Muscle layer of duodenum (tissue), 2 donors: ENCODE results near the gene CDR2.

Experiments
- H3K27ac ChIP-seq: one replicate; pipeline ENCODE4 v1.7.0; 2013; ENCODE audit warnings: mild to moderate bottlenecking, low read length
- H3K27me3 ChIP-seq: one replicate; pipeline ENCODE4 v1.7.0; 2013; ENCODE audit warnings: low read depth, mild to moderate bottlenecking, control low read depth, low read length
- H3K36me3 ChIP-seq, 2 donors: one replicate each; pipeline ENCODE4 v1.7.0; 2013; ENCODE audit warnings: low read length in 2 of 2, control low read depth in 1 of 2, mild to moderate bottlenecking in 1 of 2; ENCODE audit not compliant: insufficient read depth in 2 of 2, control insufficient read depth in 1 of 2
- H3K4me1 ChIP-seq, 2 donors: one replicate each; pipeline ENCODE4 v1.7.0; 2013; ENCODE audit warnings: low read length in 2 of 2, mild to moderate bottlenecking in 2 of 2, control low read depth in 1 of 2, moderate library complexity in 1 of 2; ENCODE audit not compliant: insufficient read depth in 2 of 2, control insufficient read depth in 1 of 2
- H3K4me3 ChIP-seq, 2 donors: one replicate each; pipeline ENCODE4 v1.7.0; 2013; ENCODE audit warnings: low read length in 2 of 2, low read depth in 1 of 2, mild to moderate bottlenecking in 1 of 2
- H3K9me3 ChIP-seq, 2 donors: one replicate each; pipeline ENCODE4 v1.7.0; 2013; ENCODE audit warnings: low read length in 2 of 2, control low read depth in 1 of 2, mild to moderate bottlenecking in 1 of 2; ENCODE audit not compliant: control insufficient read depth in 1 of 2
- donor health status: healthy.

The CDR2 gene

DNA sequence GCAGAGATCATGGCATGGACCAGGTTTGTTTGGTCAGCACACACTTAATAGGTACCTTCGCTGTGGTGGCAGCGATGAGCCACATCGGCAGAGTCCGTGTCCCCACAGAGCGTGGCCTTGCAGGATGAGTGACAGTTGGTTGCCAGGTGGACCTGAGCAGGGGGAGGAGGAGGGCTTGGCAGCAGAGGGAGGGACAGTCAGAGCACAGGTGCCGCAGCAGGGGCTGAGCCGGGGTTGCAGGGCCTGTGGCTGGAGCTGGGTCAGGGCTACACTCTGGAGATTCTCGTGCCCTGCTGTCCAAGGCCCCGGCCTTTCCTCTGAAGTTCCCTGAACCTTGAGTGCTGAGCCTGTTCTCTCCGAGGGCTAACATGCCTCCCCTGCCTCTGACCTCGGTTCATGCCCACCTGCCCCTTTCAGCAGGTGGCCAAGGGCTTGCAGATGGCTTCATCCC is 52.4 kb downstream of the CDR2 start:
- Histone ChIP-seq H3K4me3 (no peak overlapping the region), H3K9me3 (no peaks in the 10 kb centered on the region), H3K36me3 (peaks cover 20 to 72% of the 10 kb centered on the region in 2 donors), H3K27me3 (no peaks in the 10 kb centered on the region), H3K27ac (no peak overlapping the region), H3K4me1 (peaks cover 0 to 5% of the 10 kb centered on the region in 2 donors)

DNA sequence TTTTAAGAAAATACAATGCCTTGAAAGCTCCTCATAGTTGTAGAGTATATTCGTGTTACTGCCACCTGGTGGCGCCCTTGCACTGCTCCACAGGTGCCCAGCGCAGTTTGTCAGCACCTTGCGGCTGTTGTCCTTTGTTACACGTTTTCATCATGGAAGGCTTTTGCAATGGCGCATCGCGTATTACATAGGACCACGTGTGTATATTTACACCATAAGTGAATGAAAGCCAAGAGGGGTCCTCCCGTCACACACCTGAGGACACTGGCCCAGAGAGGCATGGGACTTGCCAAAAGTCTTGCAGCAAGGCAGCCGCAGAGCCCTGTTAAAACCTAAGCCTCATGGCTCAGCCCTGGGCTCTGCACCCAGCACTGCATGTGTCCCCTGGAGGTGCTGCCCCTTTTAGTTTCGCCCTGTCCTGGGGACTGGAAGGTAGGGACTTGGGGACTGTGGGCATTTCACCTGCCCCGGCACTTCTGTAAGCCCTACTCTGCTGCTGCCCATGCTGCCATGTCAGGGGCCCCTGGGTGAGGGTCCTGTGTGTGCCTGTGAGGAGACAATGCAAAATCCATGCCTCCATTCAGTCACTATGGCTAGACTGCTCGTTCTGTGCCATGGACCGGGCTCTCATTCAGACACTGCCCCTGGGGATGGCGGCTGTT is 52.9 kb downstream of the CDR2 start:
- Histone ChIP-seq H3K9me3 (no peaks in the 10 kb centered on the region), H3K27ac (no peak overlapping the region), H3K4me1 (peaks cover 0 to 5% of the 10 kb centered on the region in 2 donors), H3K27me3 (no peaks in the 10 kb centered on the region), H3K36me3 (peaks cover 14 to 72% of the 10 kb centered on the region in 2 donors), H3K4me3 (no peak overlapping the region)

DNA sequence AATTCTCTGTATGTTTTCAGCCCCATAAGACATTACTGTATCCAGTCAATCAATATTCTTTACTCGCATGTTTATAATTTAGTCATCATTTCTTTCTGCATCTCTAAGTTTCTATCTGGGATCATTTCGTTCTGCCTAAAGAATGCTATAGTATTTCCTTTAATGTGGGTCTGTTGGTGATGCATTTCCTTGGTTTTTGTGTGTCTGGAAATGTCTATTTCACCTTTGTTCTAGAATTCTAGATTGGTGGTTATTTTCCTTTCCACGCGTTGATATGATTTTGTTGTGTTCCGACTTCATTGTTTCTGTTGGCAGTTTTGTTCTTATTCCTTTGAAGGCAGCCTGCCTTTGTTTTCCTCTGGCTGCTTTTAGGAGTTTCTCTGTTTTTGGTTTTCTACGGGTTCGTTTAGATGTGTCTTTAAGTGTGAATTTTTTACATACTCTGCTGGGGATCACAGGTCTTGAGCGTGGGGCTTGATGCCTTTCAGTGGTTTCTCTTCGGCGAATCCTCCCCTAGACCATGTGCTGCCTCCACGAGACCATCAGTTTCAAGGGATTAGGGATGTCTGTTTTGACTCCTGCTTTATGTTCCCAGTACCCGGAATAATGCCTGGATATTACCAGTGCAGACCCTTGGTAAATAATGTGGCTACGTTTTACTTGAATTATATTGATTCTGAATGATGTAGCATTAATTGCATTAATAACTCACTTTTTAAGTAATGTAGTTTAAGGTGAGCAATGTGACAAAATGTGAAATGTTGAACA is 53.7 kb downstream of the CDR2 start:
- peaks cover 19 to 72% of the 10 kb centered on the region in 2 donors for H3K36me3 ChIP-seq

DNA sequence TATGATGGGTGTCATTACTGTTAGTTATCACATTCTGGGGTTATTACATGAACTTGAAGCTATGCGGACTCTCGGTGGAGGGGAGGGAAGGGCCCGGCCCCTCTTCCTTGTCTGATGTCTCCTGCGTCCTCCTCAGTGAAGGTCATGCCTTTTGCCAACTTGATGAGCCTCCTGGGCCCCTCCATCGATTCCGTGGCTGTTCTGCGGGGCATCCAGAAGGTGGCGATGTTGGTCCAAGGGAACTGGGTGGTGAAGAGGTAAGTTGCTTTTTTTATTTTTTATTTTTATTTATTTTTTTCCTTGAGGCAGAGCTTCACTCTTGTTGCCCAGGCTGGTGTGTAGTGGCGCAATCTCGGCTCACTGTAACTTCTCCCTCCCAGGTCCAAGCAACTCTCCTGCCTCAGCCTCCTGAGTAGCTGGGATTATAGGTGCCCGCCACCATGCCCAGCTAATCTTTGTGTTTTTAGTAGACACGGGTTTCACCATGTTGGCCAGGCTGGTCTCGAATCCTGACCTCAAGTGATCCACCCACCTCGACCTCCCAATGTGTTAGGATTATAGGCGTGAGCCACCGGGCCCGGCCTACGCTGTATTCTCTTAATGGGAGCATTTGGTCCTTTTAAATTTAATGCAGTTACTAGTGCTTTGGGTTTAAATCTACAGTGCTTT is 55.6 kb downstream of the CDR2 start:
- Histone ChIP-seq H3K4me3 (no peak overlapping the region), H3K27ac (no peak overlapping the region), H3K4me1 (peaks cover 0 to 5% of the 10 kb centered on the region in 2 donors), H3K9me3 (no peaks in the 10 kb centered on the region), H3K36me3 (peaks cover 26 to 70% of the 10 kb centered on the region in 2 donors), H3K27me3 (no peaks in the 10 kb centered on the region)

More for the DNA sequence above, 53.7 kb downstream of the CDR2 start:
- H3K4me1 ChIP-seq: peaks cover 0 to 5% of the 10 kb centered on the region in 2 donors
- no peaks in the 10 kb centered on the region for H3K27me3 ChIP-seq
- H3K4me3 ChIP-seq: no peak overlapping the region
- no peak overlapping the region for H3K27ac ChIP-seq
- no peaks in the 10 kb centered on the region for H3K9me3 ChIP-seq

DNA sequence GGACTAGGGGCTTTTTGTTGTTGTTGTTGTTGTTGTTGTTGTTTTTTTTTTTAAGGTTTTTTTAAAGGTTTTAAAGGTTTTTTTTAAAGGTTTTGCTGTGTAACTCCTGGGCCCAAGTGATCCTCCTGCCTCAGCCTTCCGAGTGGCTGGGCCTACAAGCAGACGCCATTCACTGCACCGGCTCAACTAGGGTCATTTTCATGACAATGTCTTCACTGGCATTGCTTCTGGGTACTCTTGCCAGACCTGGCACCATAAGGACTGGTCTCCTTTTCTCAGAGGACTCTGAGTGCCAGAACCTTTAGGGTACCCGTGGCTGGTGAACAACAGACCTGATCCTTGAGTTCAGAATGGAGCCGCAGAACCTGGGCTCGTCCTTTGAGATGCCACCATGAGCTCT is 56.8 kb downstream of the CDR2 start:
- H3K27me3 ChIP-seq: no peaks in the 10 kb centered on the region
- no peak overlapping the region for H3K4me3 ChIP-seq
- peaks cover 36 to 79% of the 10 kb centered on the region in 2 donors for H3K36me3 ChIP-seq
- no peaks in the 10 kb centered on the region for H3K9me3 ChIP-seq
- H3K4me1 ChIP-seq: peaks cover 0 to 5% of the 10 kb centered on the region in 2 donors
- no peak overlapping the region for H3K27ac ChIP-seq

DNA sequence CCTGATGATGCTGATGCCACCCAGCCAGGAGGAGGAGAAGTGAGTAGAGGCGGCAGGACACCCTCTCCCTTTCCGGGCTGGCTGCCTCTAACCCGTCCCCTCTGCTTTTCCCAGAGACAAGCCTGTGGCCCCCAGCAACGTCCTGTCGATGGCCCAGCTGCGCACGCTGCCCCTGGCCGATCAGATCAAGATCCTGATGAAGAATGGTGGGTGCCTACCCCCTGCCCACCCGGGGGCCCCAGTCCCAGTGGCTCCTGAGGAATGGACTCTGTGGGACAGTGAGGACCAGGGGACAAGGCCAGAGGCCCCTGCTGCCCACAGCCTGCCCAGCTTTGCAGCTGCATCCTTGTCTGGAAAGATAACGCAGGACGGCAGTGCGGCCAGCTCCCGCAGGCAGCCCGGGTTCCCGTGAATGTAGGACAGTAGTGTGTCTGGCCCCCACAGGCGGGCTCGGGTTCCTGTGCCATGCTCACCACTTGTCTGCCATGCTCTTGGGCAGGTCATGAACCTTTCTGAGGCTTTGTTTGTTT is 57.4 kb downstream of the CDR2 start:
- Histone ChIP-seq H3K27me3 (no peaks in the 10 kb centered on the region), H3K4me3 (no peak overlapping the region), H3K9me3 (no peaks in the 10 kb centered on the region), H3K4me1 (peaks cover 0 to 5% of the 10 kb centered on the region in 2 donors), H3K36me3 (peaks cover 36 to 79% of the 10 kb centered on the region in 2 donors), H3K27ac (no peak overlapping the region)

DNA sequence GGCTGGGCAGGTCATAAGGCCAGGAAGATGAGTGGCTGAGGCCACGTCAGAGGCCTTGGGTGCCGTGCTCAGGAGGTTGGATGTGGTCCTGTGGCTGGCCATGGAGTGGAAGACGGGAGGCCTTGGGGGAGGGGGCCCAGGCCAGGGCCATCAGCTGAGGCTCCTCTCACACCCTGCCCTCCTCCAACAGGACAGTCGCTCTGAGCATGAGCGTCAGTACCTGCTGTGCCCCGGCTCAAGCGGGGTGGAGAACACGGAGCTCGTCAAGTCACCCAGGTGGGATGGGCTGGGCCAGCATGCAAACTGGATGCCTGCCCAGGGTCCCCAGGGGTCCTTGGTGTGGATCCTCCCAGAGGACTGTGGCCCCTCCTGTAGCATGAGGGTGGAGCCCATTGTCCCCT is 58.0 kb downstream of the CDR2 start:
- Histone ChIP-seq H3K4me3 (no peak overlapping the region), H3K27me3 (no peaks in the 10 kb centered on the region), H3K4me1 (peaks cover 0 to under 1% of the 10 kb centered on the region in 2 donors), H3K9me3 (no peaks in the 10 kb centered on the region), H3K27ac (no peak overlapping the region), H3K36me3 (peaks cover 36 to 80% of the 10 kb centered on the region in 2 donors)

DNA sequence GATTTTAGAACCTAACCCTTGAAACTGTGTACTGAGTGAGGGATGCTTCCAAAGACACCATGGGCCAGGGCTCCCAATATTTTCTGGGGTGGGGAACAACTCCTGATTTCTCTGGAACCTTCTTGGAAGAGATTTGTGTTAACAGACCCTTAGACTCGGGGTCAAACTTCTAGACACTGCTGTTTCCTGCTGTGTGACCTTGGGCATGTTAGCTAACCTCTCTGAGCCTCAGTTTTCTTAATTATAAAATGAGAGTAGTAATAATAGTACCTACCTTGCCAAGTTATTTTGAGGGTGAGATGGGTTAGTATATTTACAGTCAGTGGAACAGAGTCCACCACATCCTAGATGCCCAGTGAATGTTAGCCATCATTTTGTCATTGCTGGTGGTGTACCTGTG is 58.4 kb downstream of the CDR2 start:
- Histone ChIP-seq H3K36me3 (peaks cover 36 to 81% of the 10 kb centered on the region in 2 donors), H3K4me1 (no peaks in the 10 kb centered on the region), H3K27me3 (no peaks in the 10 kb centered on the region), H3K4me3 (no peak overlapping the region), H3K9me3 (no peaks in the 10 kb centered on the region), H3K27ac (no peak overlapping the region)

DNA sequence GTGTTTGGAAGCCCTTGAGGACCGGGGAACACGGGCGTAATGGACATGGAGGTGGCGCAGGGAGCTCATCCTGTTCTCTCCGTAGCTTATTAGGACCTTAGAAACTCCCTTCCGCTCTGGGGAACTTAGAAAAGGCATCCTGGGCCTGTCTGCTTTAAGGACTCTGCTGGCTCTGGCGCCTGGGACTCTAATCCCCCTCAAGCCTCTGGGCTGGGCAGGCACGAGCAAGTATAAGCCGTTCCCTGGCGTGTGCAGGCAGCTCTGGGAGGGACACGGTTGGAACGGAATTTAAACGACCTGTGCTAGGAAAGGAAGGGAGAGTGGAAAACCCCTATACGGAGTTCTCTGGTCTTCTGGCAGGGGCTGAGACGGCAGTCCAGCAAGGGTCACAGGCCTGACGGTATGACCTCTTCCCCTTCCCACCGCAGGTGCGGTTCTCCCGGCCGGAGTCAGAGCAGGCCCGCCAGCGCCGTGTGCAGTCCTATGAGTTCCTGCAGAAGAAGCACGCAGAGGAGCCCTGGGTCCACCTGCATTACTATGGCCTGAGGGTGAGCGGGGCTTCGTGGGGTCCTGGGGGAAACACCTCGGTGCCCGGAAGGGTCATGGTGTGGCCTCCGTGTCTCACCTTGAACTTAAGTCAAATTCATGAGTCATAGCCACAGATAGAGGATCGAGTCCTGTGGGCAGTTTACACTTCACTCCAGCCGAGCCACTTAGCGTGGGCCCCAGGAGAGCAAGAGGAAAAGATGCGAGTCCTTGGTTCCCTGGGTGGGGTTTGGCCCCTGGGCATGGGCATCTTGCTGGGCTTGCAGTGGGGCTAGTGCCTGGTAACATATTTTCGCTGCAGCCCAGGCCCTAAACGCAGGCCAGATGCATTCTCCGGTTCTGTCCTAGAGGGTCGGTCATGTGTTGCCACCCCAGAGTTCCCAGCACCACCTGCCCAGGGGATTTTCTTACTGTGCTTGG is 59.5 kb downstream of the CDR2 start:
- H3K4me1 ChIP-seq: no peaks in the 10 kb centered on the region
- H3K27me3 ChIP-seq: no peaks in the 10 kb centered on the region
- no peak overlapping the region for H3K27ac ChIP-seq
- peaks cover 35 to 74% of the 10 kb centered on the region in 2 donors for H3K36me3 ChIP-seq
- H3K9me3 ChIP-seq: no peaks in the 10 kb centered on the region
- no peak overlapping the region for H3K4me3 ChIP-seq

DNA sequence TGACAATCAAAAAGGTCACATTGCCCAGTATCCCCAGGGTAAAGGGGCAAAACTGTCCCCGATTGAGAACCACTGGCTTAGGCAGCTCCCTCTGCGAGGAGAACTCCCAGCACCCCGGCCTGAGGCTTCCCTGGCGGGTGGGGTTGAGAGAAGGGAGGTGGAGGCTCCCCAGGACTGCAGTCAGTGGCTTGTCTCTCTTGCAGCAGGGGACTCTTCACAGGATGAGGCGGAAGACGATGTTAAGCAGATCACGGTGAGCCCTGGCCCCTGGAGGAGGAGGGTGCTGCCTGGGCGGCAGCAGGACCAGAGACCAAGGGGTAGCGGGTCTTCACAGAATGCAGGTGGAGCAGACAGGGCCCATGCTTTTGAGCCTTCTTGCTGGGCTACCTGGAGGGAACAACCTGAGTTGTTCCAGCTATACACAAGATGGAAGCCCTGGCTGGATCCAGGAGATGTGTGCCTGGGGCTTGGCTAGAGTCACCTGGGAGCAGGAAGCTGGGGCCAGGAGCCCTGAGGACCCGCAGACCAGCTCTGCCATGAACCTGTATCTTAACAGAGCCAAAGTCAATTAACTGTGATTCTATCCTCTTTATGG is 60.4 kb downstream of the CDR2 start:
- Histone ChIP-seq H3K27me3 (no peaks in the 10 kb centered on the region), H3K4me3 (no peak overlapping the region), H3K9me3 (no peaks in the 10 kb centered on the region), H3K4me1 (no peaks in the 10 kb centered on the region), H3K36me3 (peaks cover 41 to 81% of the 10 kb centered on the region in 2 donors), H3K27ac (no peak overlapping the region)
